Mesothelial cell of epicardium (in vitro differentiated cells): ENCODE data around the gene CDKL4. TPM values are rescaled to one million over a fixed set of nuclear protein-coding genes. Genes with fewer than 3 reads are reported as not detected.

ENCODE experiments used
- DNase-seq, 2 experiments: peaks; one replicate each; pipeline ENCODE4 v3.0.0; 2021; ENCODE audit warnings: low spot score in 2 of 2; ENCODE audit not compliant: unreplicated experiment in 2 of 2
- H3K27ac Mint-ChIP-seq: 2 replicates; pipeline ENCODE4 v1.8.0; 2021; ENCODE audit warnings: mixed read lengths
- H3K27me3 Mint-ChIP-seq: 2 replicates; pipeline ENCODE4 v1.8.0; 2021; ENCODE audit warnings: low read depth, mixed read lengths
- H3K36me3 Mint-ChIP-seq: 2 replicates; pipeline ENCODE4 v1.8.0; 2021; ENCODE audit warnings: mixed read lengths
- H3K4me1 Mint-ChIP-seq: 2 replicates; pipeline ENCODE4 v1.8.0; 2021; ENCODE audit warnings: mixed read lengths
- H3K4me3 Mint-ChIP-seq: 2 replicates; pipeline ENCODE4 v1.8.0; 2021; ENCODE audit warnings: mild to moderate bottlenecking, moderate library complexity, mixed read lengths
- H3K9me3 Mint-ChIP-seq: 2 replicates; pipeline ENCODE4 v1.8.0; 2021; ENCODE audit warnings: mixed read lengths
- CTCF ChIP-seq: fragments of 200-600 bp; sonication (generic); IDR thresholded peaks from one replicate; pipeline ENCODE4 v1.5.0; 2021; ENCODE audit warnings: antibody characterized with exemption; ENCODE audit not compliant: unreplicated experiment
- total RNA-seq: library from RNA; stranded (reverse); gene quantifications from 3 replicates; pipeline ENCODE4 v1.2.1, GENCODE V29; 2021

Gene CDKL4
- total RNA-seq, result 0.60 to 1.5 TPM (median 1.0 TPM) in 3 replicates

- no peaks in the 10 kb centered on the region for H3K4me1 Mint-ChIP-seq
- no peak within 1 kb of the TSS for H3K27ac Mint-ChIP-seq
- H3K4me3 Mint-ChIP-seq, result no peak within 1 kb of the TSS
- no peak for DNase-seq
- peaks cover 12% of the 10 kb centered on the region for H3K36me3 Mint-ChIP-seq
- no peak for TF ChIP-seq CTCF
- peaks cover 8% of the 10 kb centered on the region for H3K9me3 Mint-ChIP-seq
- no peaks in the 10 kb centered on the region for H3K27me3 Mint-ChIP-seq
These were observed at the start of gene CDKL4 for GRCh38 chr2:39243469-39244123. Gene CDKL4, minus strand, starts transcription at chr2:39243970.

- no peak for TF ChIP-seq CTCF
- H3K9me3 Mint-ChIP-seq, result no peaks in the 10 kb centered on the region
- DNase-seq, result no peak
- no peaks in the 10 kb centered on the region for H3K27me3 Mint-ChIP-seq
- H3K36me3 Mint-ChIP-seq, result peaks cover 29% of the 10 kb centered on the region
- peak overlapping the region; percentile 57 for H3K27ac Mint-ChIP-seq
- no peaks in the 10 kb centered on the region for H3K4me1 Mint-ChIP-seq
- no peak overlapping the region for H3K4me3 Mint-ChIP-seq
These were observed 46.7 kb upstream of the CDKL4 start for GRCh38 chr2:39290433-39290832.

GRCh38 chr2:39289609-39290008, 45.8 kb upstream of the CDKL4 start:
- Mint-ChIP-seq H3K27ac (no peak overlapping the region), H3K9me3 (no peaks in the 10 kb centered on the region), H3K4me3 (no peak overlapping the region), H3K36me3 (peaks cover 29% of the 10 kb centered on the region), H3K27me3 (no peaks in the 10 kb centered on the region), H3K4me1 (no peaks in the 10 kb centered on the region)
- TF ChIP-seq CTCF, result no peak
- no peak for DNase-seq

GRCh38 chr2:39283561-39283960, 39.8 kb upstream of the CDKL4 start:
- no peak overlapping the region for H3K27ac Mint-ChIP-seq
- no peak for TF ChIP-seq CTCF
- H3K4me1 Mint-ChIP-seq, result no peaks in the 10 kb centered on the region
- H3K9me3 Mint-ChIP-seq, result no peaks in the 10 kb centered on the region
- H3K27me3 Mint-ChIP-seq, result no peaks in the 10 kb centered on the region
- H3K4me3 Mint-ChIP-seq, result no peak overlapping the region
- peaks cover 14% of the 10 kb centered on the region for H3K36me3 Mint-ChIP-seq
- no peak for DNase-seq

- TF ChIP-seq CTCF, result no peak
- Mint-ChIP-seq H3K9me3 (no peaks in the 10 kb centered on the region), H3K36me3 (peaks cover 20% of the 10 kb centered on the region), H3K4me1 (no peaks in the 10 kb centered on the region), H3K4me3 (no peak overlapping the region), H3K27me3 (no peaks in the 10 kb centered on the region), H3K27ac (no peak overlapping the region)
- no peak for DNase-seq
These were observed 37.6 kb upstream of the CDKL4 start for GRCh38 chr2:39281391-39281790.
